IMR-90 (cell line): ENCODE results near the gene CCDC142. TPM values are rescaled to one million over a fixed set of nuclear protein-coding genes. Genes with fewer than 3 reads are reported as not detected.

Experiments used
- ATAC-seq: fragments of 200-7000 bp; cut with Tn5 transposase; 2 replicates; pipeline ENCODE4 v1.9.1; 2020; ENCODE audit warnings: low read depth, mild to moderate bottlenecking, moderate library complexity
- BruUV-seq: library from RNA; stranded (reverse); fragments of 400-500 nt; replicated peaks from 2 replicates; lab custom pipeline; 2021; lab: Mats Ljungman, UMichigan
- CTCF ChIA-PET: fragments of 300-600 bp; formaldehyde crosslinking; extraction: SDS; loops from one replicate; lab custom pipeline; 2021; ENCODE audit warnings: antibody characterized with exemption; lab: Yijun Ruan, JAX
- POLR2A ChIA-PET: fragments of 300-600 bp; sonication (Branson Sonifier 250); formaldehyde crosslinking; loops from one replicate; lab custom pipeline; 2022; ENCODE audit warnings: antibody characterized with exemption; ENCODE audit not compliant: unreplicated experiment; lab: Charles Lee
- DNase-seq: peaks from one replicate; pipeline ENCODE4 v3.0.0; 2013
- H2AFZ ChIP-seq: replicated peaks from 2 replicates; pipeline ENCODE3; 2013; ENCODE audit warnings: low read length, mild to moderate bottlenecking; ENCODE audit not compliant: poor library complexity
- H2AK5ac ChIP-seq: 2 replicates; pipeline ENCODE4 v1.6.1; 2013; ENCODE audit warnings: low read depth, low read length, inconsistent platforms
- H2AK9ac ChIP-seq: replicated peaks from 2 replicates; pipeline ENCODE3; 2013; ENCODE audit warnings: mild to moderate bottlenecking, low read depth, low read length, moderate library complexity; ENCODE audit not compliant: poor library complexity
- H2BK120ac ChIP-seq: 2 replicates; pipeline ENCODE4 v1.6.1; 2013; ENCODE audit warnings: low read depth, low read length, inconsistent platforms
- H2BK15ac ChIP-seq: 3 replicates; pipeline ENCODE4 v1.6.1; 2013; ENCODE audit warnings: low read depth, low read length, inconsistent platforms
- H2BK20ac ChIP-seq: 2 replicates; pipeline ENCODE4 v1.6.1; 2013; ENCODE audit warnings: low read depth, mild to moderate bottlenecking, inconsistent platforms, low read length, moderate library complexity
- H2BK5ac ChIP-seq: 2 replicates; pipeline ENCODE4 v1.6.1; 2013; ENCODE audit warnings: mild to moderate bottlenecking, low read depth, low read length, inconsistent platforms; ENCODE audit not compliant: poor library complexity, severe bottlenecking
- H3K14ac ChIP-seq: replicated peaks from 2 replicates; pipeline ENCODE4 v1.6.1; 2013; ENCODE audit warnings: low read depth, low read length, inconsistent platforms
- H3K18ac ChIP-seq: 2 replicates; pipeline ENCODE4 v1.6.1; 2013; ENCODE audit warnings: low read depth, low read length, control low read depth
- H3K23ac ChIP-seq: 2 replicates; pipeline ENCODE4 v1.6.1; 2013; ENCODE audit warnings: low read depth, low read length, inconsistent platforms
- H3K27ac ChIP-seq: 2 replicates; pipeline ENCODE4 v1.5.1; 2013; ENCODE audit warnings: mild to moderate bottlenecking, control low read depth, low read length; ENCODE audit not compliant: insufficient read depth
- H3K27me3 ChIP-seq: 2 replicates; pipeline ENCODE4 v1.6.1; 2013; ENCODE audit warnings: low read length; ENCODE audit not compliant: control insufficient read depth, insufficient read depth
- H3K36me3 ChIP-seq: 2 replicates; pipeline ENCODE4 v1.6.1; 2013; ENCODE audit warnings: low read length, mixed read lengths; ENCODE audit not compliant: control insufficient read depth, insufficient read depth
- H3K4ac ChIP-seq: 2 replicates; pipeline ENCODE4 v1.6.1; 2013; ENCODE audit warnings: low read depth, low read length, inconsistent platforms
- H3K4me1 ChIP-seq: 2 replicates; pipeline ENCODE4 v1.6.1; 2013; ENCODE audit warnings: low read length, mixed read lengths; ENCODE audit not compliant: control insufficient read depth, insufficient read depth
- H3K4me2 ChIP-seq: 2 replicates; pipeline ENCODE4 v1.6.1; 2013; ENCODE audit warnings: low read depth, mild to moderate bottlenecking, control low read depth, low read length, moderate library complexity
- H3K4me3 ChIP-seq: 2 replicates; pipeline ENCODE4 v1.5.1; 2013; ENCODE audit warnings: low read depth, mild to moderate bottlenecking, control low read depth, low read length, moderate library complexity; ENCODE audit not compliant: insufficient read depth
- H3K56ac ChIP-seq: 2 replicates; pipeline ENCODE4 v1.6.1; 2013; ENCODE audit warnings: low read length, inconsistent platforms; ENCODE audit not compliant: insufficient read depth; ENCODE audit errors: extremely low read depth
- H3K79me1 ChIP-seq, 2 experiments: 2 replicates each; pipeline ENCODE4 v1.6.1; 2013; ENCODE audit warnings: low read length in 2 of 2, inconsistent platforms in 1 of 2, low read depth in 1 of 2
- H3K9ac ChIP-seq: 2 replicates; pipeline ENCODE4 v1.6.1; 2013; ENCODE audit warnings: low read depth, low read length, control low read depth
- H3K9me1 ChIP-seq: 2 replicates; pipeline ENCODE4 v1.6.1; 2013; ENCODE audit warnings: low read length, inconsistent platforms; ENCODE audit not compliant: insufficient read depth
- H3K9me3 ChIP-seq: 2 replicates; pipeline ENCODE4 v1.6.1; 2013; ENCODE audit warnings: low read length; ENCODE audit not compliant: control insufficient read depth, insufficient read depth
- H4K20me1 ChIP-seq: 2 replicates; pipeline ENCODE4 v1.6.1; 2013; ENCODE audit warnings: low read length, inconsistent platforms; ENCODE audit not compliant: insufficient read depth
- H4K5ac ChIP-seq: 2 replicates; pipeline ENCODE4 v1.6.1; 2013; ENCODE audit warnings: mild to moderate bottlenecking, low read depth, low read length, control low read depth
- H4K8ac ChIP-seq, 2 experiments: 2 replicates each; pipeline ENCODE4 v1.6.1; 2013; ENCODE audit warnings: low read depth in 2 of 2, low read length in 2 of 2, control low read depth in 1 of 2, inconsistent platforms in 1 of 2
- H4K91ac ChIP-seq: 2 replicates; pipeline ENCODE4 v1.6.1; 2013; ENCODE audit warnings: low read depth, low read length, inconsistent platforms; ENCODE audit not compliant: insufficient read depth
- CEBPB ChIP-seq: IDR thresholded peaks from 2 replicates; pipeline ENCODE4 v1.6.1; 2012; ENCODE audit warnings: low read depth, low read length, improper control_type of control experiment
- CTCF ChIP-seq: conservative IDR thresholded peaks from 2 replicates; pipeline ENCODE4 v1.5.1; 2012; ENCODE audit warnings: mild to moderate bottlenecking, low read depth, low read length, improper control_type of control experiment
- ELK1 ChIP-seq: fragments of 150-350 bp; IDR thresholded peaks from 2 replicates; pipeline ENCODE4 v1.6.1; 2016; ENCODE audit warnings: low read depth, mild to moderate bottlenecking, low read length, moderate library complexity, borderline replicate concordance
- MXI1 ChIP-seq: IDR thresholded peaks from 2 replicates; pipeline ENCODE4 v1.6.1; 2012; ENCODE audit warnings: low read depth, mild to moderate bottlenecking, low read length, moderate library complexity, borderline replicate concordance
- NFE2L2 ChIP-seq: fragments of 150-350 bp; IDR thresholded peaks from 2 replicates; pipeline ENCODE4 v1.6.1; 2016; ENCODE audit warnings: low read depth, mild to moderate bottlenecking, low read length
- POLR2A ChIP-seq: IDR thresholded peaks from 2 replicates; pipeline ENCODE4 v1.6.1; 2012; ENCODE audit warnings: mild to moderate bottlenecking, low read depth, low read length
- RCOR1 ChIP-seq: IDR thresholded peaks from 2 replicates; pipeline ENCODE4 v1.6.1; 2012; ENCODE audit warnings: mild to moderate bottlenecking, low read length, improper control_type of control experiment; ENCODE audit not compliant: insufficient replicate concordance
- RFX5 ChIP-seq: IDR thresholded peaks from 2 replicates; pipeline ENCODE4 v1.8.0; 2012; ENCODE audit warnings: low read depth, mild to moderate bottlenecking, low read length, moderate library complexity
- SMC3 ChIP-seq: fragments of 150-350 bp; IDR thresholded peaks from 2 replicates; pipeline ENCODE4 v1.6.1; 2016; ENCODE audit warnings: low read depth, mild to moderate bottlenecking, antibody characterized with exemption, low read length, moderate library complexity
- WGBS, 2 experiments: methylation state at CpG; one replicate each; pipeline versions ENCODE4 v1.1.5 to v1.1.7; 2013; ENCODE audit warnings: missing lambda C conversion rate in 2 of 2; ENCODE audit not compliant: insufficient read length in 1 of 2; ENCODE audit errors: extremely low coverage in 2 of 2; 5-methylcytosine and 5-hydroxymethylcytosine counted together
- dilution Hi-C: fragments of 300-500 bp; cut with HindIII; formaldehyde crosslinking; loops from one replicate; pipeline ENCODE4 v1.14.3; 2018; ENCODE audit warnings: low sequenced_read_pairs; ENCODE audit not compliant: unreplicated experiment
- in situ Hi-C: fragments of 300-500 bp; cut with MboI; formaldehyde crosslinking; loops from 3 replicates; pipeline ENCODE4 v1.14.3; 2019; ENCODE audit warnings: low sequenced_read_pairs, inconsistent platforms, mixed read lengths
- intact Hi-C: fragments of 100-400 bp; cut with micrococcal nuclease; formaldehyde crosslinking; loops from 2 replicates; pipeline ENCODE4 v1.10.0; 2022
- polyA plus RNA-seq, 3 experiments: library from polyadenylated mRNA; depleted of rRNA; stranded (reverse); fragments of >200 nt; gene quantifications; 2 replicates each; pipeline ENCODE4 v1.2.3, GENCODE V29; 2012; ENCODE audit warnings: low replicate concordance in 1 of 3
- total RNA-seq: library from RNA; depleted of rRNA; stranded (reverse); fragments of >200 nt; gene quantifications from 2 replicates; pipeline ENCODE4 v1.2.3, GENCODE V29; 2012
- TF ChIP-seq, protein P1 (sequence below): fragments of 150-350 bp; IDR thresholded peaks from 2 replicates; pipeline ENCODE4 v1.6.1; 2017; ENCODE audit warnings: mild to moderate bottlenecking, antibody characterized with exemption, low read length, low read depth

Gene CCDC142
- total and polyA plus RNA-seq, 2 of the 4 experiments (the other 2 are of a cell fraction), result 8.4 to 14.0 TPM

DNA sequence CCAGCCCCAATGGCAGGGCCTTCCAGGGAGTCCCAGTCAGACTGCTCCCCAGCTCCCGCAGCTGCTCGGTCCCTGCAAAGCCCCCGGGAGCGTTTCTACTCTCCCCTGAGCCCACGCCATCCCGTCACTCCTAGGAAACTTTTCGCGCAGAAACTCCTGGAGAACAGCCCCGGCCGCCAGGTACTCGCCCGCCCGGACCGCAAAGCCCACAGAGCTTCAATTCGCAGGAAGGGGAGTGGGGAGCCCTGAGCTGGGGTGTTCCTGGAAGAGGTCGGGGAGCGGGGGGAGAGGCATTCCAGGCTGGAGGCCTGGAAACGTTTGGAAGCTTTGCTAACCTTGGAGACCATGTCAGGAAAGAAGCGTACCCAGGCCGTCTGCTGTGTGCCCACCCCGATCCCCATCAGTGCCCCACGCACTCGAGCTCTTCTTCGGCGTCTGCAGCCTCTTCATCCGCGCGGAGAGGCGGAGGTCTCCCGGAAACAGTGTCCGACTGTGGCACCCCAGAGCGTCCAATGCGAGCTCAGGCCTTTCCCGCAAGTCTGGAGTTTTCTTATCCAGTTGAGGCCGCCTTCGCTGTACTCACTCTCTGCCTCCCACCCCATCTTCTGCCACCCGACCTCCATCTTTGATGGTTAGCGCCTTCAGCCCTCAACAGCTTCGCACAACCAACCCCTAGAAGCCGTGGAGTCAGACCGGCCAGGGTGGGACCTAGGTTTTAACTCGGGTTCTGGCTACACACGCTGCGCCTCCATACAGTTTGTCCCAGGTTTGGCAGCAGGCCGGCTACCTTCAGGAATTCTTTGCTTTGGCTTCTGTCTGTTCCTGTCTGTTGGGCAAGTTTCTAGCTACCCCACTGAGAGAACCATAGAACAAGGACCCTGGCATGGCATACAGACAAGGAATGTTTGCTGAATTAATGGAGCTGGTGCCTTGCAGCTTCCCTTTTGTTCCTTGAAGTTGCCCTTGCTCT lies 21.0 kb upstream of the CCDC142 start:
- in situ Hi-C loops, result no loop called here
- H3K36me3 ChIP-seq, result peaks cover 16% of the 10 kb centered on the region
- H3K56ac ChIP-seq, result no peak overlapping the region
- TF ChIP-seq CTCF (no peak), NFE2L2 (no peak), ELK1 (no peak), RCOR1 (no peak), RFX5 (no peak), POLR2A (no peak), CEBPB (no peak), MXI1 (no peak), SMC3 (no peak)
- TF ChIP-seq, protein P1, sequence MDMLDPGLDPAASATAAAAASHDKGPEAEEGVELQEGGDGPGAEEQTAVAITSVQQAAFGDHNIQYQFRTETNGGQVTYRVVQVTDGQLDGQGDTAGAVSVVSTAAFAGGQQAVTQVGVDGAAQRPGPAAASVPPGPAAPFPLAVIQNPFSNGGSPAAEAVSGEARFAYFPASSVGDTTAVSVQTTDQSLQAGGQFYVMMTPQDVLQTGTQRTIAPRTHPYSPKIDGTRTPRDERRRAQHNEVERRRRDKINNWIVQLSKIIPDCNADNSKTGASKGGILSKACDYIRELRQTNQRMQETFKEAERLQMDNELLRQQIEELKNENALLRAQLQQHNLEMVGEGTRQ, result no peak
- H2AK5ac ChIP-seq, result peak overlapping the region; percentile 85
- intact Hi-C loops, result no loop called here
- peak overlapping the region; percentile 67 for H3K4me2 ChIP-seq
- H3K4me3 ChIP-seq, result peak overlapping the region; percentile 43
- peak overlapping the region; percentile 39 for H3K9ac ChIP-seq
- peak overlapping the region; percentile 75 for H4K5ac ChIP-seq
- BruUV-seq, result no TSS peak
- H4K91ac ChIP-seq, result peak overlapping the region; percentile 81
- peaks cover 24% of the 10 kb centered on the region for H3K27me3 ChIP-seq
- peaks cover 21% of the 10 kb centered on the region for H3K4me1 ChIP-seq
- ATAC-seq (no peak), DNase-seq (no peak)
- H3K79me1 ChIP-seq, result peaks cover 12 to 40% of the 10 kb centered on the region in 2 experiments
- H2AK9ac ChIP-seq, result peak overlapping the region; percentile 87
- WGBS, 2 experiments, result 55% methylated on average over 28 of the region's 45 CpGs; no CpG with 5 or more reads in 1 of the 2 experiments
- H2BK15ac ChIP-seq, result peak overlapping the region; percentile 57; the same call in 1 of the 3 replicates
- no peaks in the 10 kb centered on the region for H4K20me1 ChIP-seq
- H3K23ac ChIP-seq, result peak overlapping the region; percentile 13; the same call in 1 of the 2 replicates
- ChIA-PET CTCF (no interaction called here), POLR2A (interaction anchor here (1.1 to 1.4 kb wide), 2 partner anchors 21 to 90 kb away, joined by 3 to 4 read pairs; partner anchors contain the start of genes CCDC142 and TTC31)
- peak overlapping the region; percentile 27 for H2BK5ac ChIP-seq
- H2AFZ ChIP-seq, result peak overlapping the region; percentile 97
- peak overlapping the region; percentile 67 for H3K27ac ChIP-seq
- peak overlapping the region; percentile 64 for H2BK120ac ChIP-seq
- H2BK20ac ChIP-seq, result peak overlapping the region; percentile 6; the same call in 1 of the 2 replicates
- H3K18ac ChIP-seq, result peak overlapping the region; percentile 41; the same call in 1 of the 2 replicates
- H4K8ac ChIP-seq, result peak overlapping the region; percentile 91 to 94
- H3K9me3 ChIP-seq, result no peaks in the 10 kb centered on the region
- peak overlapping the region; percentile 89 for H3K14ac ChIP-seq
- peaks cover 9% of the 10 kb centered on the region for H3K9me1 ChIP-seq
- dilution Hi-C loops, result no loop called here
- H3K4ac ChIP-seq, result peak overlapping the region; percentile 66
